BE2C (cell line): ENCODE results near the gene ABCB8.

Experiments
- DNase-seq: peaks from one replicate; pipeline ENCODE4 v3.0.0-alpha.2; 2020
- H3K27me3 ChIP-seq: fragments of 250-450 bp; sonication (Bioruptor Pico); 2 replicates; pipeline ENCODE4 v1.5.1; 2020; ENCODE audit warnings: mild to moderate bottlenecking
- H3K36me3 ChIP-seq: fragments of 250-450 bp; sonication (Bioruptor Pico); 2 replicates; pipeline ENCODE4 v1.5.1; 2020; ENCODE audit warnings: mild to moderate bottlenecking
- H3K4me1 ChIP-seq: fragments of 250-450 bp; sonication (Bioruptor Pico); 2 replicates; pipeline ENCODE4 v1.5.1; 2020
- H3K4me3 ChIP-seq: 2 replicates; pipeline ENCODE4 v1.5.1; 2011; ENCODE audit warnings: low read depth, low read length
- H3K9me3 ChIP-seq: fragments of 250-450 bp; sonication (Bioruptor Pico); 2 replicates; pipeline ENCODE4 v1.5.1; 2020
- TF ChIP-seq, protein P1 (sequence below): IDR thresholded peaks from 2 replicates; pipeline ENCODE4 v1.5.1; 2012; ENCODE audit warnings: mild to moderate bottlenecking, low read depth, low read length

ABCB8 gene

GRCh38 chr7:150983893-150984368, 44.3 kb upstream of the ABCB8 start:
- Histone ChIP-seq H3K4me3 (no peak overlapping the region), H3K27me3 (no peaks in the 10 kb centered on the region), H3K4me1 (peaks cover 36% of the 10 kb centered on the region), H3K9me3 (no peaks in the 10 kb centered on the region), H3K36me3 (no peaks in the 10 kb centered on the region)
- TF ChIP-seq, protein P1, sequence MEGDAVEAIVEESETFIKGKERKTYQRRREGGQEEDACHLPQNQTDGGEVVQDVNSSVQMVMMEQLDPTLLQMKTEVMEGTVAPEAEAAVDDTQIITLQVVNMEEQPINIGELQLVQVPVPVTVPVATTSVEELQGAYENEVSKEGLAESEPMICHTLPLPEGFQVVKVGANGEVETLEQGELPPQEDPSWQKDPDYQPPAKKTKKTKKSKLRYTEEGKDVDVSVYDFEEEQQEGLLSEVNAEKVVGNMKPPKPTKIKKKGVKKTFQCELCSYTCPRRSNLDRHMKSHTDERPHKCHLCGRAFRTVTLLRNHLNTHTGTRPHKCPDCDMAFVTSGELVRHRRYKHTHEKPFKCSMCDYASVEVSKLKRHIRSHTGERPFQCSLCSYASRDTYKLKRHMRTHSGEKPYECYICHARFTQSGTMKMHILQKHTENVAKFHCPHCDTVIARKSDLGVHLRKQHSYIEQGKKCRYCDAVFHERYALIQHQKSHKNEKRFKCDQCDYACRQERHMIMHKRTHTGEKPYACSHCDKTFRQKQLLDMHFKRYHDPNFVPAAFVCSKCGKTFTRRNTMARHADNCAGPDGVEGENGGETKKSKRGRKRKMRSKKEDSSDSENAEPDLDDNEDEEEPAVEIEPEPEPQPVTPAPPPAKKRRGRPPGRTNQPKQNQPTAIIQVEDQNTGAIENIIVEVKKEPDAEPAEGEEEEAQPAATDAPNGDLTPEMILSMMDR, result no peak
- no peak for DNase-seq

GRCh38 chr7:150986099-150986512, 42.1 kb upstream of the ABCB8 start:
- Histone ChIP-seq H3K4me3 (no peak overlapping the region), H3K4me1 (peaks cover 19% of the 10 kb centered on the region), H3K27me3 (no peaks in the 10 kb centered on the region), H3K9me3 (no peaks in the 10 kb centered on the region), H3K36me3 (no peaks in the 10 kb centered on the region)
- peak; percentile 84 for DNase-seq
- TF ChIP-seq, protein P1, result peak; percentile 88

DNA sequence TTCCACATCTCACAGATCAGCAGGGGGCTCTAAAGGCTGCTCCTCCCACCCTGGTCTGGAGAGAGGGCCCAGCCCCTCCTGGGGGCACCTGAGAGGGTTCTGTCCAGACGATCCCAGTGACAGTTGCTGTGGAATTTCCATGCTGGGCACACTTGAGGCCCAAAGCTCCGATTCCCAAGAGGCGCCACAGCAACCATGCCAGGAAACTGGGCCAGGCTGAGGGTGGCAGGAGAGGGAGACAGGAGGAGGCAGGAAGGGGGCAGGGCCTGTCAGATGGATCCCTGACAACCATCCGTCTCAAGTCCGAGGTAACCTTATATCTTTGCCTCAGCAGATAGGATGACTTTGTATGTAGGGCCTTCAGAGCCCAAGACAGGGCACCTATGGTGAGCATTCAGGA, 41.7 kb upstream of the ABCB8 start:
- TF ChIP-seq, protein P1, result no peak

GRCh38 chr7:150988230-150989226, 39.7 kb upstream of the ABCB8 start:
- peak; percentile 88 for DNase-seq
- no peaks in the 10 kb centered on the region for H3K9me3 ChIP-seq
- H3K4me3 ChIP-seq, result peak overlapping the region; percentile 46
- H3K27me3 ChIP-seq, result no peaks in the 10 kb centered on the region
- no peaks in the 10 kb centered on the region for H3K36me3 ChIP-seq
- H3K4me1 ChIP-seq, result peaks cover 12% of the 10 kb centered on the region
- TF ChIP-seq, protein P1, result peak; percentile 95

More for the DNA sequence above, 41.7 kb upstream of the ABCB8 start:
- no peak for DNase-seq
- Histone ChIP-seq H3K9me3 (no peaks in the 10 kb centered on the region), H3K27me3 (no peaks in the 10 kb centered on the region), H3K4me3 (no peak overlapping the region), H3K4me1 (peaks cover 16% of the 10 kb centered on the region), H3K36me3 (no peaks in the 10 kb centered on the region)

DNA sequence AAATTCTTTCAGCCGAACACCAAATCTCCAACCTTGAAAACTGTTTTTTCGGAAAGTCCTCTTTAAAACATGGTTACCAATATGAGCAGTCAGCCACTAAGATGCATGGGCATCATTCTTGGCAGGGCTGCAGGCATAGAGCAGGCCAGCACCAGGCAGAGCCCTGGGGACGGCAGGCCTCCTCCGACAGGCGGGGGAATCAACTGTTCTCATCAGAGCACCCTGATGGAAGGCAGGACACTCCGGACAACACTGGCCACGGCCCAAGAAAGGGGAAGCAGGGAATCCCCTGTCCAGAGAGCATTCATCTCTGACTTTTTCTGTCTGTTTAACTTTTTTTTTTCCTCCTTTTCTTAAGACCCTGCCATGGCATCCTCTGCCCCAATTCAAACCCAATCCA, 38.8 kb upstream of the ABCB8 start:
- peaks cover 14% of the 10 kb centered on the region for H3K4me1 ChIP-seq
- TF ChIP-seq, protein P1, result no peak
- no peaks in the 10 kb centered on the region for H3K9me3 ChIP-seq
- DNase-seq, result no peak
- no peaks in the 10 kb centered on the region for H3K27me3 ChIP-seq
- H3K4me3 ChIP-seq, result no peak overlapping the region
- no peaks in the 10 kb centered on the region for H3K36me3 ChIP-seq
